Mucosa of rectum (tissue), 2 donors: ENCODE measurements around the gene G2E3.
"Not testable (repeated sequence)": the region's sequence is repeated elsewhere in the genome, so short reads cannot be mapped to it uniquely, and the experiment has no call there.

ENCODE experiments used
- H3K27ac ChIP-seq, 2 donors: one replicate each; pipeline ENCODE4 v1.7.0; 2013; ENCODE audit warnings: inconsistent platforms in 2 of 2, low read depth in 2 of 2, low read length in 2 of 2
- H3K27me3 ChIP-seq, 2 donors: one replicate each; pipeline ENCODE4 v1.7.0; 2013; ENCODE audit warnings: low read length in 2 of 2; ENCODE audit not compliant: control insufficient read depth in 2 of 2, insufficient read depth in 2 of 2
- H3K36me3 ChIP-seq, 2 donors: one replicate each; pipeline ENCODE4 v1.7.0; 2013; ENCODE audit warnings: low read length in 2 of 2; ENCODE audit not compliant: control insufficient read depth in 2 of 2, insufficient read depth in 2 of 2
- H3K4me1 ChIP-seq, 2 donors: one replicate each; pipeline ENCODE4 v1.7.0; 2013; ENCODE audit warnings: low read length in 2 of 2, mild to moderate bottlenecking in 1 of 2; ENCODE audit not compliant: control insufficient read depth in 2 of 2, insufficient read depth in 2 of 2
- H3K4me3 ChIP-seq, 2 donors: one replicate each; pipeline ENCODE4 v1.7.0; 2013; ENCODE audit warnings: low read length in 2 of 2
- H3K9ac ChIP-seq, 2 donors: one replicate each; pipeline ENCODE4 v1.7.0; 2013; ENCODE audit warnings: low read length in 2 of 2, low read depth in 1 of 2, mild to moderate bottlenecking in 1 of 2
- H3K9me3 ChIP-seq, 2 donors: one replicate each; pipeline ENCODE4 v1.7.0; 2013; ENCODE audit warnings: low read length in 2 of 2; ENCODE audit not compliant: control insufficient read depth in 2 of 2
- donor health status: healthy.
- donor health status: Normal muscosa, but diverticular disease.

G2E3 gene

GRCh38 chr14:30528778-30529642 lies 29.9 kb upstream of the G2E3 start:
- Histone ChIP-seq H3K9me3 (no peaks in the 10 kb centered on the region), H3K9ac (no peak overlapping the region), H3K4me3 (no peak overlapping the region), H3K4me1 (no peaks in the 10 kb centered on the region), H3K36me3 (no peaks in the 10 kb centered on the region), H3K27me3 (no peaks in the 10 kb centered on the region), H3K27ac (no peak overlapping the region)

GRCh38 chr14:30532264-30532663 lies 26.7 kb upstream of the G2E3 start:
- no peaks in the 10 kb centered on the region for H3K4me1 ChIP-seq
- no peak overlapping the region for H3K9ac ChIP-seq
- no peak overlapping the region for H3K27ac ChIP-seq
- no peaks in the 10 kb centered on the region for H3K36me3 ChIP-seq
- H3K9me3 ChIP-seq, result no peaks in the 10 kb centered on the region
- H3K27me3 ChIP-seq, result no peaks in the 10 kb centered on the region
- H3K4me3 ChIP-seq, result no peak overlapping the region

GRCh38 chr14:30533126-30533525 lies 25.8 kb upstream of the G2E3 start:
- H3K36me3 ChIP-seq, result no peaks in the 10 kb centered on the region
- no peak overlapping the region for H3K9ac ChIP-seq

GRCh38 chr14:30541318-30541717 lies 17.6 kb upstream of the G2E3 start:
- H3K27me3 ChIP-seq, result peaks cover 0 to 3% of the 10 kb centered on the region in 2 donors
- no peaks in the 10 kb centered on the region for H3K36me3 ChIP-seq
- H3K4me3 ChIP-seq, result no peak overlapping the region
- H3K4me1 ChIP-seq, result no peaks in the 10 kb centered on the region
- H3K9ac ChIP-seq, result no peak overlapping the region
- H3K27ac ChIP-seq, result no peak overlapping the region
- H3K9me3 ChIP-seq, result no peaks in the 10 kb centered on the region

More at GRCh38 chr14:30533126-30533525, 25.8 kb upstream of the G2E3 start:
- Histone ChIP-seq H3K9me3 (no peaks in the 10 kb centered on the region), H3K4me3 (no peak overlapping the region), H3K4me1 (no peaks in the 10 kb centered on the region), H3K27me3 (peaks cover 0 to 3% of the 10 kb centered on the region in 2 donors), H3K27ac (no peak overlapping the region)

DNA sequence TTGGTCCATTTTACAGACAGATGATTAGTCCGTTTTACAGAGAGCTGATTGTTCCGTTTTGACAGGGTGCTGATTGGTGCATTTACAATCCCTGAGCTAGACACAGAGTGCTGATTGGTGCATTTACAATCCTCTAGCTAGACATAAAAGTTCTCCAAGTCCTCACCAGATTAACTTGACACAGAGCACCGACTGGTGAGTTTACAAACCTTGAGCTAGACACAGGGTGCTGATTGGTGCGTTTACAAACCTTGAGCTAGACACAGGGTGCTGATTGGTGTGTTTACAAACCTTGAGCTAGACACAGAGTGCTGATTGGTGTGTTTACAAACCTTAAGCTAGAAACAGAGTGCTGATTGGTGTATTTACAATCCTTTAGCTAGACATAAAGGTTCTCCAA lies 12.2 kb upstream of the G2E3 start:
- not testable (repeated sequence) for H3K27ac ChIP-seq, H3K9me3 ChIP-seq, H3K4me1 ChIP-seq, H3K27me3 ChIP-seq, H3K4me3 ChIP-seq, H3K36me3 ChIP-seq, H3K9ac ChIP-seq

DNA sequence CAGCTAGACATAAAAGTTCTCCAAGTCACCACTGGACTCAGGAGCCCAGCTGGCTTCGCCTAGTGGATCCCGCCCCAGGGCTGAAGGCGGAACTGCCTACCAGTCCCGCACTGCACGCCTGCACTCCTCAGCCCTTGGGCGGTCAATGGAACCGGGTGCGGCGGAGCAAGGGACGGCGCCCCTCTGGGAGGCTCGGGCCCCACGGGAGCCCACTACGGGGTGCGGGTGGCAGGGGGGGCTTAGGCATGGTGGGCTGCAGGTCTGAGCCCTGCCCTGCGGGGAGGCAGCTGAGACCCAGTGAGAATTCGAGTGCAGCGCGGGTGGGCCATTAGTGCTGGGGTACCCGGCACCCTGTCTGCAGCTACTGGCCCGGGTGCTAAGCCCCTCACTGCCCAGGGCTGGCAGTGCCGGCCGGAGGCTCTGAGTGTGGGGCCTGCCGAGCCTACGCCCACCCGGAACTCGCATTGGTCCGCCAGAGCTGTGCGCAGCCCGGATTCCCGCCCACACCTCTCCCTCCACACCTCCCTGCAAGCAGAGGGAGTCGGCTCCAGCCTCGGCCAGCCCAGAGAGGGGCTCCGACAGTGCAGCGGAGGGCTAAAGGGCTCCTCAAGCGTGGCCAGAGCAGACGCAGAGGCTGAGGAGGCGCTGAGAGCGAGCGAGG lies 11.4 kb upstream of the G2E3 start:
- Histone ChIP-seq H3K36me3 (no peaks in the 10 kb centered on the region), H3K27me3 (no peaks in the 10 kb centered on the region)

DNA sequence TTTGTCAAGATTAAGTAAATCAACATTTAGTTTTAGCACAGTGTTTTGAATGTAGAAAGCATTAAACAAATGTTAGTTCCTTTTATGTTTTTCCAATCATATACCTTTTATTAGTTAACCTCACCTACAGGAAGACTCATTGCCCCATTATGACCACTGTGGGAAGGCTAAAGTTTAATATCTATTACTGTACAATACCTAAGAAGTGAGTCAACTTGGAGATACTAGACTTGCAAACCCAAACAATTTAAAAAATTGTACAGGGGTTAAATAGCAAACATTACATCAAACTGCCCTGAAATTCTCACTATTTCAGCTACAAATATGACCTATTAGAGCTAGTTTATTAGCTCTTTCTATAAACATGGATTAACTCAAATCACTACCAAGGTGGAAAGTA lies 8.6 kb upstream of the G2E3 start:
- H3K4me1 ChIP-seq, result no peaks in the 10 kb centered on the region
- no peaks in the 10 kb centered on the region for H3K36me3 ChIP-seq
- H3K9me3 ChIP-seq, result no peaks in the 10 kb centered on the region
- H3K9ac ChIP-seq, result no peak overlapping the region
- no peak overlapping the region for H3K27ac ChIP-seq
- H3K27me3 ChIP-seq, result no peaks in the 10 kb centered on the region
- H3K4me3 ChIP-seq, result no peak overlapping the region

More for the DNA sequence above, 11.4 kb upstream of the G2E3 start:
- Histone ChIP-seq H3K9ac (no peak overlapping the region), H3K9me3 (no peaks in the 10 kb centered on the region), H3K4me3 (no peak overlapping the region), H3K27ac (no peak overlapping the region), H3K4me1 (no peaks in the 10 kb centered on the region)

DNA sequence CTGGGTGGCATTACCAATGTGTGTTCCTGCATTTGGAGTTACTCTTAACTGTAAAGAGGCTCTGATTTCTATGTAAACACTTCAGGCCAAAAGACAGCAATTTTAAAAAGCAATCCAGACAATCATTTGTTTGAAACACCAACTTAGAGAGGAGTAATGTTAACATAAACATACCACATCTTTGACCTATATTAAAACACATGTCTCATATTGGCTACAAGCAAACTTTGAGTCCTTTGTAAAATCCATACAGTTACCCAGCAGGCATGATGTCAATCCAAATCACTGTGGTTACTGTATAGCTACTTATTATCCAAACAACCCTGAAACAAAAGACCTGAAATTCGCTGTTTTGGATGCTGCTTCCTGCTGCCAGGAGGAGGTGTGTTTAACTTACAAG lies 7.5 kb upstream of the G2E3 start:
- Histone ChIP-seq H3K9me3 (no peaks in the 10 kb centered on the region), H3K27me3 (no peaks in the 10 kb centered on the region), H3K4me1 (no peaks in the 10 kb centered on the region), H3K27ac (no peak overlapping the region), H3K4me3 (no peak overlapping the region), H3K9ac (no peak overlapping the region), H3K36me3 (no peaks in the 10 kb centered on the region)

DNA sequence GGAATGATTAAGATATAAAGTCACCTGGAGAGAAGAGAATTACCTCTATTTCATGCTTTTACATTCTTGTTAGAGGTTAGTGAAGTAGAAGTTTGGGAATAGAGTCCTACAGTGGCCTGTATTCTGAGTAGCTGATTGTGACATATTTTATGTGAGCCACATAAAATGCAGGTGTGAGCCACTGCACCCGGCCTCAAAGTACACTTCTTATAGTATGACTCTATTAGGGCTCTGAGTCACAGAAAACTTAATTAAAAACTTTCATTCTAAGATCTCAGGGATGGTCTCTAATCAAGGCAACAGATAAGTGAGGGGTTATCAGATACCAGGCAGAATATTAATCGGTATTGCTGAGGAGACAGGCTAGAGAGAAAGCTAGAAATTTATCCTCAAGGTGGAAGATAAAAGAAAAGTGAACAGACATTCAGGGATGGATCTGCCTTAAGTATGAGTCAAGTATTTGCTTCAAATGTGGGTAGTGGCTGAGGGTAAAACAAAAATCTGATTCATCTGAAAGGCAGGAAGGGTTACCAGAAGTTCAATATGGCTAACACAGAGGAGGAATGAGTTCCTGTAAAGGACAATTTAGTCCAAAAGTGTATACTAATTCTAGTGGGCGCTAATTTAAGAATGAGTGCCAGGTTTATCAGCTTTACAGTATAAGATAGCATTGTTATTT lies 5.5 kb upstream of the G2E3 start:
- Histone ChIP-seq H3K4me3 (no peak overlapping the region), H3K9me3 (no peaks in the 10 kb centered on the region), H3K4me1 (peaks cover 3 to 4% of the 10 kb centered on the region in 2 donors), H3K27me3 (no peaks in the 10 kb centered on the region), H3K9ac (no peak overlapping the region), H3K36me3 (no peaks in the 10 kb centered on the region), H3K27ac (no peak overlapping the region)

DNA sequence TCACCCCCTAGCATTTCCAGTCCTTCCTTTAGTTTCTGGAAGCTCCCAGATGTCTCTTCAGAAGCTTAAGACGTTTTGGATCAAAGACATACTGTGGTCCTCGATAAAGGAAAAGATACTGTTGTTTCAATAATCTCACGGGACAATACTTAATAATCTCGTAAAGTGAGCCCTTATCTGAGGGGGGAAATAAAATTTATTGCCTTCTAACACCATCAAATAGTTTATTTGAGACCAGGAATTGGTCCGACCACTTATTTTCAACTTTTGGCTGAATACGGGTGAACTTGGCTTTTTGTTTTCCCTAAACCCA lies 640 bp upstream of the G2E3 start:
- Histone ChIP-seq H3K9ac (peak overlapping the region; percentile 93), H3K27ac (peak overlapping the region; percentile 83 to 86)

More for the DNA sequence above, 640 bp upstream of the G2E3 start:
- peaks cover 8 to 10% of the 10 kb centered on the region in 2 donors for H3K4me1 ChIP-seq
- H3K9me3 ChIP-seq, result no peaks in the 10 kb centered on the region
- no peaks in the 10 kb centered on the region for H3K27me3 ChIP-seq
- no peaks in the 10 kb centered on the region for H3K36me3 ChIP-seq
- H3K4me3 ChIP-seq, result peak overlapping the region; percentile 94 to 95
